Measurements from ENCODE around the gene EMILIN2.
"Not testable (repeated sequence)": the region's sequence is repeated elsewhere in the genome, so short reads cannot be mapped to it uniquely, and the experiment has no call there.

EMILIN2 gene

DNA sequence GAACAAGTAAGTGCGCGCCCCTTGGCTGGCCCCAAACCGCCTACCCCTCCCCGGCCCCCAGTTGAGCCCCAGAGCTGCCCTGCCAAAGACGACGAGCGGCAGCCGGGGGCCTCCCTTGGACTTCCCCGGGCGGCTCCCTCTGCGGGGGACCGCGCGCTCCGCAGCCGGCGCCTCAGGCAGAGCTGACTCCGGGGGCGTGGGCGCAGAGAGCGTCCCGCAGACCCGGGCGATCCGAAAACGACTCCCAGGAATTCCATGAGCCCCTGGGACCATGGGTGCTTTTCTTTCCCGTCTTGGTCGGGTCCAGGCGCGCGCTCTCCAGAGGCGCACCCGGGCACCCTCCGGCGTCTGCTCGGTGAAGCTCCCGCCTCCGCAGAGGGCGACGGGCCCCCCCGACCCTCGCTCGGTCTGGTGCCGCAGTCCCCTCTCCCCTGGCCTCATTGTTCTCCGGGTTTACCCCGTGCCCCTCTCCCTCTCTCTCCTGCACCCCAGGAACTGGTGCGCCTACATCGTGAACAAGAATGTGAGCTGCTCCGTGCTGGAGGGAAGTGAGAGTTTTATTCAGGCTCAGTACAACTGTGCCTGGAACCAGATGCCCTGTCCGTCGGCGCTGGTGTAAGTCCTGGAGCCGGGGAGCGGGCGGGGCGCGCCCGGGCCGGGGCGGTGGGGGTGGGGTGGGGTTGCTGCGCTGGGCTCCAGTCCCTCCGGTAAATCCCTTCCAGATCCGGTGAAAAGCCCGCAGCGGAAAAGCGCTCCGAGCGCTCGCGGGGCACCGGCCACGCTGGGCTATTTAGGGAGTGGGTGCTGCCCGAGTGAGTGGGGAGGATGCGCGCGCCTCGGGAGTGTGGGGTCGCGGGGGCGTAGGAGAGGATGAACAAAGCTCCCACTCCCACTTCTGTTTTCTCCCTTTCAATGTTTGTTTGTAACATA is 776 bp downstream of the EMILIN2 start:
- DNase-seq: no peak

- no peak for DNase-seq
Measured at GRCh38 chr18:2848247-2849246, 1.7 kb downstream of the EMILIN2 start.

DNA sequence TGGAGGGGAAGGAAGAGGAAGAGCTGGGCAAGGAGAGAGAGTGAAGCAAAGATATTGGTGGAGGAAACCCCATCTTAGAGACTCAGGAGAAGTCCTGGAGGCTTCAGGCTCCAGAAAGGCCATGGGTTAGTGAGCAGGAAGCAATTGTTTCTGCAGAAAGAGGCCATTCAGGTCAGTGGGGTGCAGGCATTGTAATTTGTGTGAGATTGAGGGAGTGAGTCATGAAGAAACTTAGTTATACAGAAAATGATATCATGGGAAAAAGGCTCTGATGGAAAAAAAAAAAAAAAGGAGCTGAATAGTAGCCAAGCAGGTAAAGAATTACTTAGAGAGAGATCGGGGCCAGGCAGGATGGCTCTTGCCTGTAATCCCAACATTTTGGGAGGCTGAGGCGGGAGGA is 4.0 kb downstream of the EMILIN2 start:
- DNase-seq: no peak

GRCh38 chr18:2851771-2852170 is 5.0 kb downstream of the EMILIN2 start:
- DNase-seq: no peak

GRCh38 chr18:2852460-2852859 is 5.7 kb downstream of the EMILIN2 start:
- not testable (repeated sequence) for DNase-seq

DNA sequence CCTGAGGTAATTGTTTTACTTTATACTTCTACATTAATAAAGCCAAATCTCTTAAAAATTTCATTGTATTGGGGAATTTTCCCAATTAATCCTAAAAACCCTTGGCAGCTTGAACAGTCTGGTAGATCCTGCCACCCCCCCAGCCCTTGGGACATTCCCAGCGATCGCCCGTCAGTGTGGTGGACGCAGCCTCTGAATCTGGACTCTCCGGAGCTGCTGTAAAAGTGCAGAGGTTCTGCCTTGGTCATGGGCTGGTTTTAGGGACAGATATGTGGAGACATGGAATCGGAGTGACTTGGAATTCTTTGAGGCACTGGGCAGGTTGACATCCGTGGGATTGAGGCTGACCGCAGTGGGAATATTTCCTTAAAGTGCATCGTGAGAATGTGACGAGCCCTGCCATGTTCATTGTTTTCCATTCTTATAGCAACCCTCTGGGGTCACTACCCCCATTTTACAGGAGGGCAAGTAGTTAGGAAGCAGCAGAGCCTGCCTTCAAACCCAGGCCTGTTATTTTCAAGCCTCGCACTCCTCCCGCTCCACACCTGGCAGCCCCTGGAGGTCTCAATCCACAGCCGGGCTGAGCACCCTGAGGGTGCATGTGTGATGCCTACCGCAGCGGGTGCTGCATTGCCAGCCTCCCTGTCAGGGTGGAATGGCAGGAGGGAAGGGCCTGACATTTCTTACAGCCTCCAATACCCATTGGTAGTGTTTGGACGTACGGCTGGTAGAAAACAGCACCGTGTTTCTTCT is 6.5 kb downstream of the EMILIN2 start:
- no peak for DNase-seq

DNA sequence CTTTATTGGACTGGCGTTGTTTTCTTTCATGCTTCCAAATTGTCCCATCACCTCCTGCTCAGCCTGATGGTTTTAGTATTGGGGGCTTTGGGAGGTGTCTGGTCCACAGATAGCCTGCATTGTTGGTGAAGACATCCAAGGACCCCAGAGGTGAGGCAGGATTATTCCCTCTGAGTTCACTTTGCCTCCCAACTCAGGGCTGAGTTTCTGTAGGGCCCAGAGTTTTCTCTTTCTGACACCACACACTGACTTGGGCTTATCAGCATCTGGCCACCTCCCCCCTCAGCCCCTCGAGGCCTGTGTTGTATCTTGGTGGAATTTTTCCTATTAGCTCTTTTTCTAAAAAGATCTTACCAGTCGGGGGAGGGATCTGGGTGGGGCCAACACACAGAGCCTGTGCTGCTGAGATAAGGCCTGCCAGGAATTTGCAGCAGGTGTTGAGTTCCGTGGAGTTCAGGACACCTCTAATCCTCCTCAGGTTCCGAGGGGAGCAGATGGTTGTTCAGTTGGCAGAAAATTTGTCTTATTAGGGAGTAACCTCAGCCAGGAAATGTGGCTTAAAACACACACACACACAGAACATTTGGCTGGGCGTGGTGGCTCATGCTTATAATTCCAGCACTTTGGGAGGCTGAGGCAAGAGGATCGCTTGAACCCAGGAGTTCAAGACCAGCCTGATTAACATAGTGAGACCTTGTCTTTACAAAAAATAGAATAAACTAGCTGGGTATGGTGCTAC is 7.3 kb downstream of the EMILIN2 start:
- DNase-seq: no peak

DNA sequence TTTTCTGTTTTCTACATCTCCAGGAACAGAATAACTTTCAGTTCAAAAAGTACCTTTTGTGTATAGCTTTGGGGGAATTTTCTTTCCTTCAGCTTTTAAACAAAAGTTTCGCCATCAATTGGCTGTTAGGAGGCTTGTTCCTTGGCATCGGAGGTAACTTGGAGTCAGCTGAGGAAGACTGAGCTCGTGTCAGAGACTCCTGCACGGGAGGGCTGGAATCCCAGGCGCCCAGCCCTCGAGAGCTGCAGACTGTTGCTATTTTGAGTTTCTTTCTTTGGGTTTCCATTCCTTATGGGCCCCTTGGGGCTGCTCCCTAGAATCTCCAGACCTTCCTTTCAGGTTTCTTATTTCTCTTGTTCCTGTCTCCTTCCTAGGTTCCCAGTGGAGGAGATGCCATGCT is 8.1 kb downstream of the EMILIN2 start:
- DNase-seq: no peak

- DNase-seq: no peak
Measured at GRCh38 chr18:2855560-2856350, 8.9 kb downstream of the EMILIN2 start.

- DNase-seq: no peak
Measured at GRCh38 chr18:2856547-2857170, 9.9 kb downstream of the EMILIN2 start.

GRCh38 chr18:2857491-2858131 is 10.8 kb downstream of the EMILIN2 start:
- no peak for DNase-seq

- DNase-seq: not testable (repeated sequence)
Measured at GRCh38 chr18:2860397-2860796, 13.6 kb downstream of the EMILIN2 start.

- DNase-seq: not testable (repeated sequence)
Measured at GRCh38 chr18:2863997-2864396, 17.2 kb downstream of the EMILIN2 start.

- not testable (repeated sequence) for DNase-seq
Measured at GRCh38 chr18:2866465-2866864, 19.7 kb downstream of the EMILIN2 start.

GRCh38 chr18:2869207-2869606 is 22.4 kb downstream of the EMILIN2 start:
- DNase-seq: no peak

DNA sequence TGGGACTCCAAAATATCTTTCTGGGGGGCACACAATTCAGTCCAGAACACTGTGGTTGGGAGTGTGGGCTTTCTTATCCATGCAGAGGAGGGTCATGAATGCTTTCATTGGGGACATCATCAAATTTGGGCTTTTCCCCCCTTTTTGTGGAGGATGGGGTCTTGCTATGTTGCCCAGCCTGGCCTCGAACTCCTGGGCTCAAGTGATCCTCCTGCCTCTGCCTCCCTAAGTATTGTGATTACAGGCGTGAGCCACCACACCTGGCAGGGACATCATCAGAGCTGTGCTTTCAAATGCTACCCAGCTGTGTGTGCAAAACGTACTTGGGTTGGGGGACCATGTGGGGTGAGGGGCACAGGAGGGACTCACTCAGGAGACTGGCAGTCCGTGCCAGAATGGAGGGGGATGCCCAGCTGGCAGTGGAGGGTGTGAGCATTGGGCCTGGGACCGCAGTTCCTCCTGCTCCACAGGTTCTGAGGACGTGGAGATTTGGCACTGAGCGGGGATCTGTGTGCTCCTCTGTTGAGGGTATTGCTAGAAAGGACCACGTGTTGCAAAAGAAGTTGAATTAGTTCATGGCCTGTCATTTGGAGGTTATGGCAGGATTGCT is 24.4 kb downstream of the EMILIN2 start:
- no peak for DNase-seq

DNA sequence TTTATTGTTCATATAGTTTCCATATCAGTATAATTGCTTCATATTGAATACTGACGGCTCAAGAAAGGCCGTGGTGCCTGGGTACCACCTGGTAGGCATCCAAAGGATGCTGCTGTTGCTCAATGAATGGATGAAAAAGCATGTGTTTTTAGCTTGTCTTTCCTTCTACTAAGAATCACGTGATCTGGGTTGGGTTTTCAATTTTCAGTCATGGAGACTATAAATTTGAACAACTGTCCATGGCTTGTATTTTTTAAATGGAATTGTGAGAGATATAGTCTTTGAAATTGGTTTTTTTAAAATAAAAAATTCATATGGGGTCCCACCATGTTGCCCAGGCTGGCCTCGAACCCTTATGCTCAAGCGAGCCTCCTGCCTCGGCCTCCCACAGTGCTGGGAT is 25.3 kb downstream of the EMILIN2 start:
- DNase-seq: no peak

- DNase-seq: no peak
Measured at GRCh38 chr18:2874765-2875164, 28.0 kb downstream of the EMILIN2 start.

GRCh38 chr18:2878656-2879330 is 32.0 kb downstream of the EMILIN2 start:
- peak; percentile 27 for DNase-seq

Measured in NCI-H69 (cell line).